ENCODE measurements around the gene MBNL2. TPM values are rescaled to one million over a fixed set of nuclear protein-coding genes. Genes with fewer than 3 reads are reported as not detected.
"Not testable (repeated sequence)": the region's sequence is repeated elsewhere in the genome, so short reads cannot be mapped to it uniquely, and the experiment has no call there.

The MBNL2 gene
- total RNA-seq, 2 experiments from 2014 or later = 23.4 to 24.6 TPM

DNA sequence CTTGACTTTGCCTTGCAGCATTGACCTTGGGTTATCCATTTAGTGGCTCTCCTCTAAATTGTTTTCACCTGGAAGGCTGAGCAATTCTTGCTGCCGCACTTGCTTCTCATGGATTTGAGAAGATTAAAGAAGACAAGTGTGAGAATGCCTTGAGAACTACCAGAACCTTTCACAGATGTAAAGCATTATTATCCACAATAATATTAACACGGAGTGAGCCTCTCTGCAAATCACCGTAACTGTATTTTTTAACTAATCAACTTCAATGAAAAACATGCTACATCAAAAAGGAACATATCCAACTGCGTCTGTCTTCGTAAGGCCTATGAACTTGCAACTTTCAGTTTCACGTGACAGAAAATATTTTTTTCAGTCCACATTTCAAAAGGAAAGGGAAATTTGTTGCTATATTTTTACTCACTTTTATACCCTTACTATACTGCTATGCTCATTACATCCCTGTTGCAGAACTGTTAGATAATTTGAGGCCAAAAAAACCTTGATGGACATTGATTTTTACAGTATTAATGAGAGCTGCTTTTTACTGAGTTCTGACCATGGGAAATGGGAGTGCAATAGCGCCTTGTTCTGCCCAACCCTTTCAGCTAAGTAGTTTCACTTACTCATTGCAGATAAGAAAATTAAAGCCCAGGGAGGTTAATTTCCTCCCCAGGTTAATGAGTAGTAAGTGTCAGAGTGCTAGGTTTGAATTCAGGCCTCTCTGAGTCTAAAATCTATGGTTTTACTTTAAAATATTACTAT, 118.0 kb downstream of the MBNL2 start:
- H3K9me3 Mint-ChIP-seq = no peaks in the 10 kb centered on the region
- CTCF ChIA-PET = interaction anchor here (12.7 kb wide), 1 partner anchor 230 kb away, joined by 212 read pairs; no protein-coding TSS in a partner anchor

GRCh38 chr13:97341135-97341534, 119.0 kb downstream of the MBNL2 start:
- H3K27me3 Mint-ChIP-seq = no peaks in the 10 kb centered on the region
- no peak for DNase-seq
- peaks cover 12% of the 10 kb centered on the region for H3K4me1 Mint-ChIP-seq (ENCODE audit: low read depth)
- ChIA-PET POLR2A (interaction anchor here (1.6 kb wide), 1 partner anchor 115 kb away, joined by 3 read pairs; no protein-coding TSS in a partner anchor), CTCF (interaction anchor here (2.3 to 12.7 kb wide), 2 partner anchors 18 to 231 kb away, joined by 6 to 212 read pairs; no protein-coding TSS in a partner anchor)
- intact Hi-C loops (cut with micrococcal nuclease) = loop anchor here (5.0 kb wide), 2 partner anchors 49 to 214 kb away; no protein-coding TSS in a partner anchor
- no peaks in the 10 kb centered on the region for H3K9me3 Mint-ChIP-seq
- peaks cover 3% of the 10 kb centered on the region for H3K36me3 Mint-ChIP-seq
- no peak overlapping the region for H3K27ac Mint-ChIP-seq
- no peak overlapping the region for H3K4me3 Mint-ChIP-seq

More for the DNA sequence above, 118.0 kb downstream of the MBNL2 start:
- DNase-seq = no peak
- POLR2A ChIA-PET = no interaction called here
- Mint-ChIP-seq H3K4me1 (ENCODE audit: low read depth) (peaks cover 12% of the 10 kb centered on the region), H3K4me3 (no peak overlapping the region), H3K36me3 (peaks cover 2% of the 10 kb centered on the region), H3K27ac (peak overlapping the region; percentile 19), H3K27me3 (no peaks in the 10 kb centered on the region)
- intact Hi-C loops (cut with micrococcal nuclease) = loop anchor here (5.0 kb wide), 2 partner anchors 48 to 213 kb away; no protein-coding TSS in a partner anchor

- POLR2A ChIA-PET = interaction anchor here (1.6 kb wide), 1 partner anchor 116 kb away, joined by 3 read pairs; no protein-coding TSS in a partner anchor
- H3K27ac Mint-ChIP-seq = no peak overlapping the region
- CTCF ChIA-PET = interaction anchor here (1.1 to 12.7 kb wide), 3 partner anchors 17 to 232 kb away, joined by 3 to 212 read pairs (median 6); no protein-coding TSS in a partner anchor
- DNase-seq = no peak
- peaks cover 12% of the 10 kb centered on the region for H3K4me1 Mint-ChIP-seq (ENCODE audit: low read depth)
- no peaks in the 10 kb centered on the region for H3K9me3 Mint-ChIP-seq
- peaks cover 5% of the 10 kb centered on the region for H3K36me3 Mint-ChIP-seq
- intact Hi-C loops (cut with micrococcal nuclease) = loop anchor here (5.0 kb wide), 2 partner anchors 50 to 215 kb away; no protein-coding TSS in a partner anchor
- H3K27me3 Mint-ChIP-seq = no peaks in the 10 kb centered on the region
- no peak overlapping the region for H3K4me3 Mint-ChIP-seq
Measured at GRCh38 chr13:97342136-97342535, 120.0 kb downstream of the MBNL2 start.

- CTCF ChIA-PET = interaction anchor here (1.9 to 12.7 kb wide), 3 partner anchors 16 to 232 kb away, joined by 6 to 212 read pairs (median 6); no protein-coding TSS in a partner anchor
- intact Hi-C loops (cut with micrococcal nuclease) = loop anchor here (5.0 kb wide), 2 partner anchors 51 to 216 kb away; no protein-coding TSS in a partner anchor
- Mint-ChIP-seq H3K27ac (no peak overlapping the region), H3K36me3 (peaks cover 5% of the 10 kb centered on the region), H3K4me1 (ENCODE audit: low read depth) (peaks cover 12% of the 10 kb centered on the region), H3K27me3 (no peaks in the 10 kb centered on the region), H3K4me3 (no peak overlapping the region), H3K9me3 (no peaks in the 10 kb centered on the region)
- DNase-seq = no peak
- POLR2A ChIA-PET = no interaction called here
Measured at GRCh38 chr13:97342936-97343335, 120.8 kb downstream of the MBNL2 start.

DNA sequence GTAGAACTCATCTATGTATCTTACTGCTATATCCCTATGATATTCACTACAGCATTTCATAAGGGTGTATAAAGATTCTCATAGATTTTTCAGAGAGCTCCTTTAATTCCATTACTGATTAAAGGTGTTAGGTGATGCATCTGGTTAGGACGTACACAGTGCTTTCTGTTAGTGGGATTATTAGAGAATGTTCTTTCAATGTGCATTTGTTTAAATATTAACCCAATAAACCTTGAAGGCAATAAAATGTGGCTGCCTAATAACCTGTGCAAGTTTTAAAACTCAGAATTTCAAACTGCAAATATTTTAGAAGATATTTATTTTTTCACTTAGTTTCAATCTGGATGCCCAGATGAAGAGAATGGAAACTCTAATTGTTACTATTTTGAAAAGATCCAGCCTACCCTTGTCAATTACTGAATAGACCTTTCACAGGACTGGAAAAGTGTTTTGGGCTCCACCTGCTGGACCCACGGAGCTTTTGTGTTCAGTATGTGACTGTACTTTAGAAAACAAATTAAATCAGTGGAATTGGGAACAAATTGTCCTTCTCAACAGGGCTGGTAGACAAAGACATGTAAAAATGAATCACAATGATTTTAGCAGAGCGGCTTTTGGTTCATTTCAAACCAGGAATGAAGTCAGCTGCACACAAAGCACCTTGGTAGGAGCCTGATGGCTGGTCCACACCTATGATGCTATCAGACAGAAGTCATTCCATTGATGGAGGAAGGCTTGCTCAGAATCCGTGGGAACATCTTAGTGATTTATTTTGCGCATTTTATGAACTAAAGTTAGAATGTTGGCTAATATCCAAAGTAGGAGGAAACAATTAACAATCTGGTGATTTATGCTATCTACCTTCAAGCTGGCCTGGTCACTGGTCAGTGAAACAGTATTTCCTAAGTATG, 122.4 kb downstream of the MBNL2 start:
- no peaks in the 10 kb centered on the region for H3K9me3 Mint-ChIP-seq
- no peak overlapping the region for H3K4me3 Mint-ChIP-seq
- intact Hi-C loops (cut with micrococcal nuclease) = loop anchor here (1.0 to 5.0 kb wide), 5 partner anchors 52 to 234 kb away; partner anchors contain the start of gene MBNL2
- POLR2A ChIA-PET = interaction anchor here (1.1 kb wide), 1 partner anchor 232 kb away, joined by 3 read pairs; no protein-coding TSS in a partner anchor
- no peak overlapping the region for H3K27ac Mint-ChIP-seq
- peaks cover 12% of the 10 kb centered on the region for H3K4me1 Mint-ChIP-seq (ENCODE audit: low read depth)
- H3K36me3 Mint-ChIP-seq = peaks cover 11% of the 10 kb centered on the region
- H3K27me3 Mint-ChIP-seq = no peaks in the 10 kb centered on the region
- peak; percentile 70 for DNase-seq
- CTCF ChIA-PET = interaction anchor here (0.5 to 12.7 kb wide), 19 partner anchors 11 to 327 kb away, joined by 3 to 212 read pairs (median 3); partner anchors contain the start of gene MBNL2

GRCh38 chr13:97346097-97346496, 124.0 kb downstream of the MBNL2 start:
- Mint-ChIP-seq H3K27me3 (no peaks in the 10 kb centered on the region), H3K4me1 (ENCODE audit: low read depth) (peaks cover 1% of the 10 kb centered on the region), H3K27ac (no peak overlapping the region), H3K36me3 (peaks cover 20% of the 10 kb centered on the region), H3K9me3 (no peaks in the 10 kb centered on the region), H3K4me3 (no peak overlapping the region)
- no peak for DNase-seq
- POLR2A ChIA-PET = no interaction called here
- intact Hi-C loops (cut with micrococcal nuclease) = no loop called here
- CTCF ChIA-PET = interaction anchor here (12.7 kb wide), 1 partner anchor 236 kb away, joined by 212 read pairs; no protein-coding TSS in a partner anchor

DNA sequence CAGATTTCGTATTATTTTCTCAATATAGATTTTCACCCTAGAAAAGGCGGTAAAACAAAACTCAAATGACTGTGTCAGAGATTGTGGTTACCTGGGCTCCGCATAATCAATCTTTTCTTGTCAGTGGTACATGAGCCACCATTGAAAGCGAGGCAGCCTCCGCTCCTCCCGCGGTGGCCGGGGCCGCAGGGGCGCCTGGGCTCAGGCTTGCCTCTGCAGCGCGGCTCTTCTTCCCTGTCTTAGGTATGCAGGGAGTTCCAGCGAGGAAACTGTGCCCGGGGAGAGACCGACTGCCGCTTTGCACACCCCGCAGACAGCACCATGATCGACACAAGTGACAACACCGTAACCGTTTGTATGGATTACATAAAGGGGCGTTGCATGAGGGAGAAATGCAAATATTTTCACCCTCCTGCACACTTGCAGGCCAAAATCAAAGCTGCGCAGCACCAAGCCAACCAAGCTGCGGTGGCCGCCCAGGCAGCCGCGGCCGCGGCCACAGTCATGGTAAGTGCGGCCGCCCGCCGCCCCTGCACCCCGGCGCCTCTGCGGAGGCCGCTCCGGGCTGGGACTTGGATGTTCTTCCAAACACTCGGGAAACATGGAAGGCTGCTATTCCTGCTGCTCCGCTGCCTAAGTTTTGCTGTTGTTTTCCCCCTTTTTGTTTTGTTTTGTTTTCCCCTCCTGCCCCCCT, 124.6 kb downstream of the MBNL2 start:
- no peak overlapping the region for H3K4me3 Mint-ChIP-seq
- ChIA-PET CTCF (interaction anchor here (12.7 kb wide), 1 partner anchor 236 kb away, joined by 212 read pairs; no protein-coding TSS in a partner anchor), POLR2A (no interaction called here)
- peaks cover 20% of the 10 kb centered on the region for H3K36me3 Mint-ChIP-seq
- no peaks in the 10 kb centered on the region for H3K27me3 Mint-ChIP-seq
- H3K9me3 Mint-ChIP-seq = no peaks in the 10 kb centered on the region
- intact Hi-C loops (cut with micrococcal nuclease) = no loop called here
- H3K27ac Mint-ChIP-seq = no peak overlapping the region
- DNase-seq = no peak
- no peaks in the 10 kb centered on the region for H3K4me1 Mint-ChIP-seq (ENCODE audit: low read depth)

- no peak for DNase-seq
- CTCF ChIA-PET = interaction anchor here (12.7 kb wide), 1 partner anchor 237 kb away, joined by 212 read pairs; no protein-coding TSS in a partner anchor
- Mint-ChIP-seq H3K27me3 (no peaks in the 10 kb centered on the region), H3K4me1 (ENCODE audit: low read depth) (no peaks in the 10 kb centered on the region), H3K36me3 (peaks cover 20% of the 10 kb centered on the region), H3K27ac (no peak overlapping the region), H3K4me3 (no peak overlapping the region), H3K9me3 (no peaks in the 10 kb centered on the region)
- POLR2A ChIA-PET = no interaction called here
- intact Hi-C loops (cut with micrococcal nuclease) = no loop called here
Measured at GRCh38 chr13:97347255-97347932, 125.3 kb downstream of the MBNL2 start.

GRCh38 chr13:97348569-97349100, 126.5 kb downstream of the MBNL2 start:
- intact Hi-C loops (cut with micrococcal nuclease) = no loop called here
- Mint-ChIP-seq H3K4me3 (no peak overlapping the region), H3K36me3 (peaks cover 20% of the 10 kb centered on the region), H3K9me3 (no peaks in the 10 kb centered on the region), H3K27me3 (no peaks in the 10 kb centered on the region), H3K27ac (no peak overlapping the region), H3K4me1 (ENCODE audit: low read depth) (no peaks in the 10 kb centered on the region)
- DNase-seq = no peak
- CTCF ChIA-PET = interaction anchor here (2.5 to 12.7 kb wide), 2 partner anchors 11 to 238 kb away, joined by 21 to 212 read pairs; no protein-coding TSS in a partner anchor
- POLR2A ChIA-PET = no interaction called here

GRCh38 chr13:97352012-97352411, 129.9 kb downstream of the MBNL2 start:
- H3K4me1 Mint-ChIP-seq (ENCODE audit: low read depth); H3K27me3 Mint-ChIP-seq; DNase-seq; H3K27ac Mint-ChIP-seq; intact Hi-C loops (cut with micrococcal nuclease); H3K4me3 Mint-ChIP-seq; POLR2A ChIA-PET; H3K9me3 Mint-ChIP-seq: not testable (repeated sequence)
- CTCF ChIA-PET = interaction anchor here (12.7 kb wide), 1 partner anchor 241 kb away, joined by 212 read pairs; no protein-coding TSS in a partner anchor
- peaks cover 16% of the 10 kb centered on the region for H3K36me3 Mint-ChIP-seq

Data from activated CD4-positive, alpha-beta memory T cell treated with anti-CD3 and anti-CD28 coated beads for 36 hours (primary cell).